ENCODE results near the gene VPS36. TPM values are rescaled to one million over a fixed set of nuclear protein-coding genes. Genes with fewer than 3 reads are reported as not detected.

The VPS36 gene
- total and polyA plus RNA-seq, 2 of the 13 experiments (the other 11 are each of a cell fraction or from before 2014, with no cell fraction given) = 17.2 to 22.4 TPM

DNA sequence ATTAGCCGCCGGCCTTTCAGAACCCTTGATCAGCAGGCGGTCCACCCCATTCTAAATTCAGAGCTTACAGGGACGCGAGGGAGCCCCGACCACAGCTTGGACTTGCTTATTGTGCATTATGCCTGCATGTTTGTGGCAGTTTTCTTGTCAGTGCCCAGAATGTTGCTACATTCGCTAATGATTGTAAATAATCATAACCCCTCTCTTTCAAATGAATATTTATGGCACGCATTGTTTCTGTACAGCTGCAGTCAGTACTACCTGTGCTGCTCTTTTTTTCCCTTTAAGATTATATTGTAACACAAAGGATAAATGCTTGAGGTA lies 321 bp upstream of the VPS36 start (continued):
- TF ChIP-seq ZNF563 (CRISPR knock-in tag; IDR thresholded peaks at IDR 0.05) = 0 out of 2 replicates have a peak, but pooled peaks have one; percentile 3
- TF ChIP-seq, protein P1, sequence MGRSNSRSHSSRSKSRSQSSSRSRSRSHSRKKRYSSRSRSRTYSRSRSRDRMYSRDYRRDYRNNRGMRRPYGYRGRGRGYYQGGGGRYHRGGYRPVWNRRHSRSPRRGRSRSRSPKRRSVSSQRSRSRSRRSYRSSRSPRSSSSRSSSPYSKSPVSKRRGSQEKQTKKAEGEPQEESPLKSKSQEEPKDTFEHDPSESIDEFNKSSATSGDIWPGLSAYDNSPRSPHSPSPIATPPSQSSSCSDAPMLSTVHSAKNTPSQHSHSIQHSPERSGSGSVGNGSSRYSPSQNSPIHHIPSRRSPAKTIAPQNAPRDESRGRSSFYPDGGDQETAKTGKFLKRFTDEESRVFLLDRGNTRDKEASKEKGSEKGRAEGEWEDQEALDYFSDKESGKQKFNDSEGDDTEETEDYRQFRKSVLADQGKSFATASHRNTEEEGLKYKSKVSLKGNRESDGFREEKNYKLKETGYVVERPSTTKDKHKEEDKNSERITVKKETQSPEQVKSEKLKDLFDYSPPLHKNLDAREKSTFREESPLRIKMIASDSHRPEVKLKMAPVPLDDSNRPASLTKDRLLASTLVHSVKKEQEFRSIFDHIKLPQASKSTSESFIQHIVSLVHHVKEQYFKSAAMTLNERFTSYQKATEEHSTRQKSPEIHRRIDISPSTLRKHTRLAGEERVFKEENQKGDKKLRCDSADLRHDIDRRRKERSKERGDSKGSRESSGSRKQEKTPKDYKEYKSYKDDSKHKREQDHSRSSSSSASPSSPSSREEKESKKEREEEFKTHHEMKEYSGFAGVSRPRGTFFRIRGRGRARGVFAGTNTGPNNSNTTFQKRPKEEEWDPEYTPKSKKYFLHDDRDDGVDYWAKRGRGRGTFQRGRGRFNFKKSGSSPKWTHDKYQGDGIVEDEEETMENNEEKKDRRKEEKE (IDR thresholded peaks at IDR 0.05) = no peak
- TF ChIP-seq ZSCAN12 (CRISPR knock-in tag; IDR thresholded peaks at IDR 0.05) = no peak
- TF ChIP-seq SMYD3 (CRISPR knock-in tag; IDR thresholded peaks at IDR 0.05) = 0 out of 2 replicates have a peak, but pooled peaks have one; percentile 13
- TF ChIP-seq ZNF33B (CRISPR knock-in tag; IDR thresholded peaks at IDR 0.05) = no peak
- no peak for TF ChIP-seq SOX6 (IDR thresholded peaks at IDR 0.05)
- peak; percentile 3; the same call in 1 of the 2 replicates for TF ChIP-seq SOX6 (CRISPR knock-in tag; IDR thresholded peaks at IDR 0.05)
- no peak for TF ChIP-seq CEBPB (IDR thresholded peaks at IDR 0.05; ENCODE audit: borderline replicate concordance, low read depth, low read length)
- no peak for TF ChIP-seq RBM22 (optimal IDR thresholded peaks at IDR 0.05; ENCODE audit: low read length)
- no peak for TF ChIP-seq ZNF235 (CRISPR knock-in tag; IDR thresholded peaks at IDR 0.05; ENCODE audit: borderline replicate concordance)
- TF ChIP-seq RFX1 (IDR thresholded peaks at IDR 0.05) = no peak
- TF ChIP-seq XRCC5 (optimal IDR thresholded peaks at IDR 0.05; ENCODE audit: low read length) = no peak
- TF ChIP-seq TMF1 (CRISPR knock-in tag; IDR thresholded peaks at IDR 0.05; ENCODE audit: low read depth) = no peak
- TF ChIP-seq ZNF619 (CRISPR knock-in tag; IDR thresholded peaks at IDR 0.05) = no peak
- no peak for TF ChIP-seq TGIF2 (CRISPR knock-in tag; IDR thresholded peaks at IDR 0.05)
- no peak for TF ChIP-seq TCF7L2 (IDR thresholded peaks at IDR 0.05; ENCODE audit: low read depth, low read length)
- no peak for TF ChIP-seq RAD51 (IDR thresholded peaks at IDR 0.05; ENCODE audit: borderline replicate concordance)
- no peak for TF ChIP-seq SOX5 (CRISPR knock-in tag; IDR thresholded peaks at IDR 0.05; ENCODE audit: borderline replicate concordance)
- TF ChIP-seq, protein P2, sequence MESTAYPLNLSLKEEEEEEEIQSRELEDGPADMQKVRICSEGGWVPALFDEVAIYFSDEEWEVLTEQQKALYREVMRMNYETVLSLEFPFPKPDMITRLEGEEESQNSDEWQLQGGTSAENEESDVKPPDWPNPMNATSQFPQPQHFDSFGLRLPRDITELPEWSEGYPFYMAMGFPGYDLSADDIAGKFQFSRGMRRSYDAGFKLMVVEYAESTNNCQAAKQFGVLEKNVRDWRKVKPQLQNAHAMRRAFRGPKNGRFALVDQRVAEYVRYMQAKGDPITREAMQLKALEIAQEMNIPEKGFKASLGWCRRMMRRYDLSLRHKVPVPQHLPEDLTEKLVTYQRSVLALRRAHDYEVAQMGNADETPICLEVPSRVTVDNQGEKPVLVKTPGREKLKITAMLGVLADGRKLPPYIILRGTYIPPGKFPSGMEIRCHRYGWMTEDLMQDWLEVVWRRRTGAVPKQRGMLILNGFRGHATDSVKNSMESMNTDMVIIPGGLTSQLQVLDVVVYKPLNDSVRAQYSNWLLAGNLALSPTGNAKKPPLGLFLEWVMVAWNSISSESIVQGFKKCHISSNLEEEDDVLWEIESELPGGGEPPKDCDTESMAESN (CRISPR knock-in tag; conservative IDR thresholded peaks at IDR 0.05) = no peak
- TF ChIP-seq, protein P3, sequence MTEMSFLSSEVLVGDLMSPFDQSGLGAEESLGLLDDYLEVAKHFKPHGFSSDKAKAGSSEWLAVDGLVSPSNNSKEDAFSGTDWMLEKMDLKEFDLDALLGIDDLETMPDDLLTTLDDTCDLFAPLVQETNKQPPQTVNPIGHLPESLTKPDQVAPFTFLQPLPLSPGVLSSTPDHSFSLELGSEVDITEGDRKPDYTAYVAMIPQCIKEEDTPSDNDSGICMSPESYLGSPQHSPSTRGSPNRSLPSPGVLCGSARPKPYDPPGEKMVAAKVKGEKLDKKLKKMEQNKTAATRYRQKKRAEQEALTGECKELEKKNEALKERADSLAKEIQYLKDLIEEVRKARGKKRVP (CRISPR knock-in tag; IDR thresholded peaks at IDR 0.05) = peak in 1 of 2 experiments; percentile 45; a peak in 1 of 4 replicates
- TF ChIP-seq ATM (IDR thresholded peaks at IDR 0.05; ENCODE audit: borderline replicate concordance) = no peak
- no peak for TF ChIP-seq SP4 (CRISPR knock-in tag; IDR thresholded peaks at IDR 0.05)
- TF ChIP-seq, protein P4, sequence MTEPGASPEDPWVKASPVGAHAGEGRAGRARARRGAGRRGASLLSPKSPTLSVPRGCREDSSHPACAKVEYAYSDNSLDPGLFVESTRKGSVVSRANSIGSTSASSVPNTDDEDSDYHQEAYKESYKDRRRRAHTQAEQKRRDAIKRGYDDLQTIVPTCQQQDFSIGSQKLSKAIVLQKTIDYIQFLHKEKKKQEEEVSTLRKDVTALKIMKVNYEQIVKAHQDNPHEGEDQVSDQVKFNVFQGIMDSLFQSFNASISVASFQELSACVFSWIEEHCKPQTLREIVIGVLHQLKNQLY (CRISPR knock-in tag; IDR thresholded peaks at IDR 0.05) = no peak
- no peak for TF ChIP-seq ZNF564 (CRISPR knock-in tag; IDR thresholded peaks at IDR 0.05)
- TF ChIP-seq ZNF589 (CRISPR knock-in tag; conservative IDR thresholded peaks at IDR 0.05) = 0 out of 2 replicates have a peak, but pooled peaks have one; percentile 20
- TF ChIP-seq, protein P5, sequence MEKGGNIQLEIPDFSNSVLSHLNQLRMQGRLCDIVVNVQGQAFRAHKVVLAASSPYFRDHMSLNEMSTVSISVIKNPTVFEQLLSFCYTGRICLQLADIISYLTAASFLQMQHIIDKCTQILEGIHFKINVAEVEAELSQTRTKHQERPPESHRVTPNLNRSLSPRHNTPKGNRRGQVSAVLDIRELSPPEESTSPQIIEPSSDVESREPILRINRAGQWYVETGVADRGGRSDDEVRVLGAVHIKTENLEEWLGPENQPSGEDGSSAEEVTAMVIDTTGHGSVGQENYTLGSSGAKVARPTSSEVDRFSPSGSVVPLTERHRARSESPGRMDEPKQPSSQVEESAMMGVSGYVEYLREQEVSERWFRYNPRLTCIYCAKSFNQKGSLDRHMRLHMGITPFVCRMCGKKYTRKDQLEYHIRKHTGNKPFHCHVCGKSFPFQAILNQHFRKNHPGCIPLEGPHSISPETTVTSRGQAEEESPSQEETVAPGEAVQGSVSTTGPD (CRISPR knock-in tag; IDR thresholded peaks at IDR 0.05) = no peak
- no peak for TF ChIP-seq NCOA5 (CRISPR knock-in tag; IDR thresholded peaks at IDR 0.05)

All from HepG2 (cell line).